Measurements from ENCODE around the gene TERF2IP. TPM values are rescaled to one million over a fixed set of nuclear protein-coding genes. Genes with fewer than 3 reads are reported as not detected.

Gene TERF2IP
- total RNA-seq, 1 donor from 2014 or later = 44.8 TPM

GRCh38 chr16:75640598-75640997, 7.0 kb upstream of the TERF2IP start:
- no peak for DNase-seq (ENCODE audit: extremely low spot score, unreplicated experiment)
- TF ChIP-seq, protein P1, sequence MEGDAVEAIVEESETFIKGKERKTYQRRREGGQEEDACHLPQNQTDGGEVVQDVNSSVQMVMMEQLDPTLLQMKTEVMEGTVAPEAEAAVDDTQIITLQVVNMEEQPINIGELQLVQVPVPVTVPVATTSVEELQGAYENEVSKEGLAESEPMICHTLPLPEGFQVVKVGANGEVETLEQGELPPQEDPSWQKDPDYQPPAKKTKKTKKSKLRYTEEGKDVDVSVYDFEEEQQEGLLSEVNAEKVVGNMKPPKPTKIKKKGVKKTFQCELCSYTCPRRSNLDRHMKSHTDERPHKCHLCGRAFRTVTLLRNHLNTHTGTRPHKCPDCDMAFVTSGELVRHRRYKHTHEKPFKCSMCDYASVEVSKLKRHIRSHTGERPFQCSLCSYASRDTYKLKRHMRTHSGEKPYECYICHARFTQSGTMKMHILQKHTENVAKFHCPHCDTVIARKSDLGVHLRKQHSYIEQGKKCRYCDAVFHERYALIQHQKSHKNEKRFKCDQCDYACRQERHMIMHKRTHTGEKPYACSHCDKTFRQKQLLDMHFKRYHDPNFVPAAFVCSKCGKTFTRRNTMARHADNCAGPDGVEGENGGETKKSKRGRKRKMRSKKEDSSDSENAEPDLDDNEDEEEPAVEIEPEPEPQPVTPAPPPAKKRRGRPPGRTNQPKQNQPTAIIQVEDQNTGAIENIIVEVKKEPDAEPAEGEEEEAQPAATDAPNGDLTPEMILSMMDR (conservative IDR thresholded peaks at IDR 0.05) = no peak
- H3K27ac Mint-ChIP-seq = no peak overlapping the region
- H3K27me3 Mint-ChIP-seq = no peaks in the 10 kb centered on the region
- H3K9me3 Mint-ChIP-seq = no peaks in the 10 kb centered on the region
- no peak overlapping the region for H3K4me3 Mint-ChIP-seq
- H3K4me1 Mint-ChIP-seq (ENCODE audit: unreplicated experiment) = peaks cover 11% of the 10 kb centered on the region
- peaks cover 35% of the 10 kb centered on the region for H3K36me3 Mint-ChIP-seq

DNA sequence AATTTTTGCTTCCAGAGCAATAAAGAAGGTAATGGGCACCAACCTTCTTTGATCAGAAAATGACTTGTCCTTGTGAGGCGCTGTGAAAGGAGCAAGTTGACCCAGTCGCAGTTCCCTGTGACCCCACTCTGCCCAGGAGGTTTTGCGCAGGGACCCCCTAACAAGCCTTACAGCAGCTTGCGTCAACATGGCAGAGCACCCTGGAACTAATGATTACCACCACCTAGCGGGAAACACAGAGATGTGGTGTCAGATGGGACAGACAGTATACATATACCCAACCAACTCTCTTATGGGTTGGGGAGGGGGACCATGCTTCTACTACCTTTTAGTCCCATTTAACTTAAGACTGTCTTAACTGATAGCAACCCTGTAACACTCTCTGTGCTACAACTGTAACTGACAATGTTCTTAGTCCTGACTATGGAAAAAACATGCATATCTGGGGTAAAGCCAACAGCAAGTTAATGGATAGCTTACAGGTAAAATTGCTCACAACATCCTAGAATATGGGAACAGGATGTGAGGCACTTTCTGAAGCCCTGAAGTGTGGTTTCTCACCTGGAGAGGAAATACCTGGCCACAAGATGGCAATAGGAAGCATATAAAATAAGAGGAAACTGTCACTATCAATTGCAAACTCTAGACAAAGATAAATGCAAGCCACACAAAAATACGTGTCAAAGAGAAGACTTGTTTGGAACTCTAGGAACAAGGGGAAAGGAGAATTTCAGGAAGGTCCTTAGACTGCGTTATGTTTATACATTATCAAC, 3.1 kb upstream of the TERF2IP start:
- Mint-ChIP-seq H3K9me3 (no peaks in the 10 kb centered on the region), H3K4me3 (peak overlapping the region; percentile 81), H3K27me3 (no peaks in the 10 kb centered on the region), H3K27ac (peak overlapping the region; percentile 63), H3K4me1 (ENCODE audit: unreplicated experiment) (peaks cover 12% of the 10 kb centered on the region), H3K36me3 (peaks cover 26% of the 10 kb centered on the region)
- DNase-seq (ENCODE audit: extremely low spot score, unreplicated experiment) = no peak
- TF ChIP-seq, protein P1 (conservative IDR thresholded peaks at IDR 0.05) = no peak

- H3K27me3 Mint-ChIP-seq = no peaks in the 10 kb centered on the region
- peak overlapping the region; percentile 97 for H3K4me3 Mint-ChIP-seq
- TF ChIP-seq, protein P1 (conservative IDR thresholded peaks at IDR 0.05) = no peak
- H3K9me3 Mint-ChIP-seq = no peaks in the 10 kb centered on the region
- no peak for DNase-seq (ENCODE audit: extremely low spot score, unreplicated experiment)
- H3K4me1 Mint-ChIP-seq (ENCODE audit: unreplicated experiment) = peaks cover 31% of the 10 kb centered on the region
- peaks cover 22% of the 10 kb centered on the region for H3K36me3 Mint-ChIP-seq
- H3K27ac Mint-ChIP-seq = peak overlapping the region; percentile 97
Observed at GRCh38 chr16:75647112-75647491, 471 bp upstream of the TERF2IP start.

- peaks cover 21% of the 10 kb centered on the region for H3K36me3 Mint-ChIP-seq
- peak; percentile 83 for DNase-seq (ENCODE audit: extremely low spot score, unreplicated experiment)
- no peaks in the 10 kb centered on the region for H3K27me3 Mint-ChIP-seq
- peak overlapping the region; percentile 96 for H3K27ac Mint-ChIP-seq
- peaks cover 34% of the 10 kb centered on the region for H3K4me1 Mint-ChIP-seq (ENCODE audit: unreplicated experiment)
- peak overlapping the region; percentile 97 for H3K4me3 Mint-ChIP-seq
- no peaks in the 10 kb centered on the region for H3K9me3 Mint-ChIP-seq
- TF ChIP-seq, protein P1 (conservative IDR thresholded peaks at IDR 0.05) = no peak
Observed at GRCh38 chr16:75648265-75649076, 898 bp downstream of the TERF2IP start.

GRCh38 chr16:75653922-75654321, 6.3 kb downstream of the TERF2IP start:
- no peak for DNase-seq (ENCODE audit: extremely low spot score, unreplicated experiment)
- Mint-ChIP-seq H3K27me3 (no peaks in the 10 kb centered on the region), H3K36me3 (peaks cover 33% of the 10 kb centered on the region), H3K9me3 (no peaks in the 10 kb centered on the region), H3K27ac (no peak overlapping the region), H3K4me3 (no peak overlapping the region), H3K4me1 (ENCODE audit: unreplicated experiment) (peaks cover 23% of the 10 kb centered on the region)
- TF ChIP-seq, protein P1 (conservative IDR thresholded peaks at IDR 0.05) = no peak
